Central memory CD4-positive, alpha-beta T cell (primary cell): ENCODE measurements around the gene POLA2.
"Not testable (repeated sequence)": the region's sequence is repeated elsewhere in the genome, so short reads cannot be mapped to it uniquely, and the experiment has no call there.

ENCODE experiments used
- DNase-seq: peaks from one replicate; pipeline ENCODE4 v3.0.0; 2022

POLA2 gene

GRCh38 chr11:65241692-65242091, 20.1 kb upstream of the POLA2 start:
- no peak for DNase-seq

- DNase-seq = no peak
Measured at GRCh38 chr11:65242389-65242788, 19.4 kb upstream of the POLA2 start.

GRCh38 chr11:65243797-65244196, 18.0 kb upstream of the POLA2 start:
- no peak for DNase-seq

- DNase-seq = not testable (repeated sequence)
Measured at GRCh38 chr11:65245046-65245445, 16.7 kb upstream of the POLA2 start.

GRCh38 chr11:65246506-65246905, 15.3 kb upstream of the POLA2 start:
- DNase-seq = no peak

GRCh38 chr11:65248184-65248710, 13.5 kb upstream of the POLA2 start:
- not testable (repeated sequence) for DNase-seq

- DNase-seq = no peak
Measured at GRCh38 chr11:65251476-65251875, 10.3 kb upstream of the POLA2 start.

GRCh38 chr11:65254724-65255123, 7.0 kb upstream of the POLA2 start:
- no peak for DNase-seq

GRCh38 chr11:65258988-65259387, 2.8 kb upstream of the POLA2 start:
- no peak for DNase-seq

- DNase-seq = no peak
Measured at GRCh38 chr11:65260302-65260701, 1.5 kb upstream of the POLA2 start.

GRCh38 chr11:65260756-65261590, 789 bp upstream of the POLA2 start:
- DNase-seq = no peak

- DNase-seq = no peak
Measured at GRCh38 chr11:65262381-65262680, 569 bp downstream of the POLA2 start.

GRCh38 chr11:65262776-65263175, 1.0 kb downstream of the POLA2 start:
- DNase-seq = no peak

GRCh38 chr11:65264747-65265146, 3.0 kb downstream of the POLA2 start:
- not testable (repeated sequence) for DNase-seq

GRCh38 chr11:65266210-65266609, 4.4 kb downstream of the POLA2 start:
- DNase-seq = no peak

GRCh38 chr11:65274735-65275682, 13.2 kb downstream of the POLA2 start:
- DNase-seq = peak; percentile 24

GRCh38 chr11:65275906-65276305, 14.1 kb downstream of the POLA2 start:
- no peak for DNase-seq

- no peak for DNase-seq
Measured at GRCh38 chr11:65277631-65278277, 16.0 kb downstream of the POLA2 start.

GRCh38 chr11:65278356-65278755, 16.6 kb downstream of the POLA2 start:
- DNase-seq = no peak

GRCh38 chr11:65279279-65279678, 17.5 kb downstream of the POLA2 start:
- DNase-seq = no peak

- DNase-seq = peak; percentile 10
Measured at GRCh38 chr11:65279741-65280440, 18.1 kb downstream of the POLA2 start.

- no peak for DNase-seq
Measured at GRCh38 chr11:65280646-65281045, 18.9 kb downstream of the POLA2 start.
